Measurements from ENCODE around the gene NHERF2. TPM values are rescaled to one million over a fixed set of nuclear protein-coding genes. Genes with fewer than 3 reads are reported as not detected.
A peak's percentile ranks its signal among the peaks of the same experiment; 100 is the strongest.

Gene NHERF2
- total and polyA plus RNA-seq, 9 of the 15 experiments (the other 6 are each of a cell fraction or from before 2014, with no cell fraction given), result 0.15 to 42.0 (median 12.5) TPM

DNA sequence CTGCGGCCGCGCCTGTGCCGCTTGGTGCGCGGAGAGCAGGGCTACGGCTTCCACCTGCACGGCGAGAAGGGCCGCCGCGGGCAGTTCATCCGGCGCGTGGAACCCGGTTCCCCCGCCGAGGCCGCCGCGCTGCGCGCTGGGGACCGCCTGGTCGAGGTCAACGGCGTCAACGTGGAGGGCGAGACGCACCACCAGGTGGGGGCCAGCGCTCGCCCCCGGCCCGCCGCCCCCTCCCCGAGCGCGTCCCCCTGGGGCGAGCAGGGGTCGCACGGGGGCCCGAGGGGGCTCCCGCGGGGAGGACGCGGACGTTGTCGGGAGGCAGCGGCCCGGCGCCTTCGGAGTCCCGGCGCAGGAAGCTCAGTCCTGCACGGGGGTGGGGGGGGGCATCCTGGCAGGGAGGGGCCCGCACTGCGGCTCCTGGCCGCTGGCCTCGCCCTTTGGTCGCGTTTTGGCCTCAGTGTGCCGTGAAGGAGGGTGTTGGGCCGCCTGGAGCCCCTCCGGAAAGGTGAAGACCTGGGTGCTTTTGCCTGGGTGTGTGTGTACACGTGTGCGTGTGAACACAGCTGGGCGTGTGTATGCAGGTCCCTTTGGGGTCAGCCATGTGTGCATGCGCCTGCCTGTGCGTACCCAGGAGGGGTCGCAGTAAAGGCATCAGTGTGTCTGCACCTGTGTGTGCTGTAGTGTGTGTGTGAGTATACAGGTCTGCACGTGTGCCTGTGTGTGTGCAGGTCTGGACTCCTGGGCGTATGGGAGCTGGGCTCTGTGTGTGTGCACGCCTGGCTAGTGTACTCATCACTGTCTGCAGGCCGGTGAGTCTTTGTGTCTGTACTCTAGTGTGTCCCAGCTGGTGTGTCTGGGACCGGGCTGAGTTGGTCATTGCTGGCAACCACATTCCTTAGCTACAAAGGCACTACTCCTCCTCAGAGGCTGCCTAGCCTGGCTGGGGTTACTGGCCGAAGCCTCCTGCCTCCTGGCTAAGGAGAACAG is 615 bp downstream of the NHERF2 start (continued):
- TF ChIP-seq, protein P1, sequence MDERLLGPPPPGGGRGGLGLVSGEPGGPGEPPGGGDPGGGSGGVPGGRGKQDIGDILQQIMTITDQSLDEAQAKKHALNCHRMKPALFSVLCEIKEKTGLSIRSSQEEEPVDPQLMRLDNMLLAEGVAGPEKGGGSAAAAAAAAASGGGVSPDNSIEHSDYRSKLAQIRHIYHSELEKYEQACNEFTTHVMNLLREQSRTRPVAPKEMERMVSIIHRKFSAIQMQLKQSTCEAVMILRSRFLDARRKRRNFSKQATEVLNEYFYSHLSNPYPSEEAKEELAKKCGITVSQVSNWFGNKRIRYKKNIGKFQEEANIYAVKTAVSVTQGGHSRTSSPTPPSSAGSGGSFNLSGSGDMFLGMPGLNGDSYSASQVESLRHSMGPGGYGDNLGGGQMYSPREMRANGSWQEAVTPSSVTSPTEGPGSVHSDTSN (CRISPR knock-in tag; IDR thresholded peaks at IDR 0.05; ENCODE audit: low read depth), result no peak
- TF ChIP-seq, protein P1 (tag; conservative IDR thresholded peaks at IDR 0.05; ENCODE audit: low read depth), result no peak
- TF ChIP-seq ATF7 (IDR thresholded peaks at IDR 0.05) (no peak), TFAM (CRISPR knock-in tag; conservative IDR thresholded peaks at IDR 0.05) (no peak), TARDBP (IDR thresholded peaks at IDR 0.05) (no peak), KAT2B (IDR thresholded peaks at IDR 0.05; ENCODE audit: low read depth, low read length) (no peak), ZSCAN29 (IDR thresholded peaks at IDR 0.05) (no peak), ZNF57 (CRISPR knock-in tag; IDR thresholded peaks at IDR 0.05) (no peak), KLF16 (IDR thresholded peaks at IDR 0.05) (no peak), NR2C2 (CRISPR knock-in tag; IDR thresholded peaks at IDR 0.05) (no peak), NR2C2 (tag; IDR thresholded peaks at IDR 0.05) (peak; percentile 51; the same call in 1 of the 2 replicates), ZKSCAN3 (CRISPR knock-in tag; IDR thresholded peaks at IDR 0.05) (no peak), ZNF41 (CRISPR knock-in tag; conservative IDR thresholded peaks at IDR 0.05) (no peak)
- TF ChIP-seq, protein P2, sequence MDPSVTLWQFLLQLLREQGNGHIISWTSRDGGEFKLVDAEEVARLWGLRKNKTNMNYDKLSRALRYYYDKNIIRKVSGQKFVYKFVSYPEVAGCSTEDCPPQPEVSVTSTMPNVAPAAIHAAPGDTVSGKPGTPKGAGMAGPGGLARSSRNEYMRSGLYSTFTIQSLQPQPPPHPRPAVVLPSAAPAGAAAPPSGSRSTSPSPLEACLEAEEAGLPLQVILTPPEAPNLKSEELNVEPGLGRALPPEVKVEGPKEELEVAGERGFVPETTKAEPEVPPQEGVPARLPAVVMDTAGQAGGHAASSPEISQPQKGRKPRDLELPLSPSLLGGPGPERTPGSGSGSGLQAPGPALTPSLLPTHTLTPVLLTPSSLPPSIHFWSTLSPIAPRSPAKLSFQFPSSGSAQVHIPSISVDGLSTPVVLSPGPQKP (CRISPR knock-in tag; IDR thresholded peaks at IDR 0.05), result no peak
- TF ChIP-seq, protein P3, sequence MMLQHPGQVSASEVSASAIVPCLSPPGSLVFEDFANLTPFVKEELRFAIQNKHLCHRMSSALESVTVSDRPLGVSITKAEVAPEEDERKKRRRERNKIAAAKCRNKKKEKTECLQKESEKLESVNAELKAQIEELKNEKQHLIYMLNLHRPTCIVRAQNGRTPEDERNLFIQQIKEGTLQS (IDR thresholded peaks at IDR 0.05), result no peak
- TF ChIP-seq, protein P3 (CRISPR knock-in tag; conservative IDR thresholded peaks at IDR 0.05), result no peak
- TF ChIP-seq, protein P4, sequence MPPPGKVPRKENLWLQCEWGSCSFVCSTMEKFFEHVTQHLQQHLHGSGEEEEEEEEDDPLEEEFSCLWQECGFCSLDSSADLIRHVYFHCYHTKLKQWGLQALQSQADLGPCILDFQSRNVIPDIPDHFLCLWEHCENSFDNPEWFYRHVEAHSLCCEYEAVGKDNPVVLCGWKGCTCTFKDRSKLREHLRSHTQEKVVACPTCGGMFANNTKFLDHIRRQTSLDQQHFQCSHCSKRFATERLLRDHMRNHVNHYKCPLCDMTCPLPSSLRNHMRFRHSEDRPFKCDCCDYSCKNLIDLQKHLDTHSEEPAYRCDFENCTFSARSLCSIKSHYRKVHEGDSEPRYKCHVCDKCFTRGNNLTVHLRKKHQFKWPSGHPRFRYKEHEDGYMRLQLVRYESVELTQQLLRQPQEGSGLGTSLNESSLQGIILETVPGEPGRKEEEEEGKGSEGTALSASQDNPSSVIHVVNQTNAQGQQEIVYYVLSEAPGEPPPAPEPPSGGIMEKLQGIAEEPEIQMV (tag; conservative IDR thresholded peaks at IDR 0.05; ENCODE audit: low read depth), result no peak
- TF ChIP-seq, protein P5, sequence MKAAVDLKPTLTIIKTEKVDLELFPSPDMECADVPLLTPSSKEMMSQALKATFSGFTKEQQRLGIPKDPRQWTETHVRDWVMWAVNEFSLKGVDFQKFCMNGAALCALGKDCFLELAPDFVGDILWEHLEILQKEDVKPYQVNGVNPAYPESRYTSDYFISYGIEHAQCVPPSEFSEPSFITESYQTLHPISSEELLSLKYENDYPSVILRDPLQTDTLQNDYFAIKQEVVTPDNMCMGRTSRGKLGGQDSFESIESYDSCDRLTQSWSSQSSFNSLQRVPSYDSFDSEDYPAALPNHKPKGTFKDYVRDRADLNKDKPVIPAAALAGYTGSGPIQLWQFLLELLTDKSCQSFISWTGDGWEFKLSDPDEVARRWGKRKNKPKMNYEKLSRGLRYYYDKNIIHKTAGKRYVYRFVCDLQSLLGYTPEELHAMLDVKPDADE (conservative IDR thresholded peaks at IDR 0.05; ENCODE audit: control insufficient read depth, low read depth, low read length), result peak; percentile 10; the same call in 1 of the 2 replicates
- TF ChIP-seq, protein P6, sequence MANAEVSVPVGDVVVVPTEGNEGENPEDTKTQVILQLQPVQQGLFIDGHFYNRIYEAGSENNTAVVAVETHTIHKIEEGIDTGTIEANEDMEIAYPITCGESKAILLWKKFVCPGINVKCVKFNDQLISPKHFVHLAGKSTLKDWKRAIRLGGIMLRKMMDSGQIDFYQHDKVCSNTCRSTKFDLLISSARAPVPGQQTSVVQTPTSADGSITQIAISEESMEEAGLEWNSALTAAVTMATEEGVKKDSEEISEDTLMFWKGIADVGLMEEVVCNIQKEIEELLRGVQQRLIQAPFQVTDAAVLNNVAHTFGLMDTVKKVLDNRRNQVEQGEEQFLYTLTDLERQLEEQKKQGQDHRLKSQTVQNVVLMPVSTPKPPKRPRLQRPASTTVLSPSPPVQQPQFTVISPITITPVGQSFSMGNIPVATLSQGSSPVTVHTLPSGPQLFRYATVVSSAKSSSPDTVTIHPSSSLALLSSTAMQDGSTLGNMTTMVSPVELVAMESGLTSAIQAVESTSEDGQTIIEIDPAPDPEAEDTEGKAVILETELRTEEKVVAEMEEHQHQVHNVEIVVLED (CRISPR knock-in tag; IDR thresholded peaks at IDR 0.05), result no peak

Measured in K562 (cell line).